Femur (tissue), 1 donor: ENCODE measurements around the gene XIRP1.
A peak's percentile ranks its signal among the peaks of the same experiment; 100 is the strongest.

ENCODE experiments used
- DNase-seq: peaks from one replicate; pipeline ENCODE4 v3.0.0-alpha.2; 2017

XIRP1 gene

DNA sequence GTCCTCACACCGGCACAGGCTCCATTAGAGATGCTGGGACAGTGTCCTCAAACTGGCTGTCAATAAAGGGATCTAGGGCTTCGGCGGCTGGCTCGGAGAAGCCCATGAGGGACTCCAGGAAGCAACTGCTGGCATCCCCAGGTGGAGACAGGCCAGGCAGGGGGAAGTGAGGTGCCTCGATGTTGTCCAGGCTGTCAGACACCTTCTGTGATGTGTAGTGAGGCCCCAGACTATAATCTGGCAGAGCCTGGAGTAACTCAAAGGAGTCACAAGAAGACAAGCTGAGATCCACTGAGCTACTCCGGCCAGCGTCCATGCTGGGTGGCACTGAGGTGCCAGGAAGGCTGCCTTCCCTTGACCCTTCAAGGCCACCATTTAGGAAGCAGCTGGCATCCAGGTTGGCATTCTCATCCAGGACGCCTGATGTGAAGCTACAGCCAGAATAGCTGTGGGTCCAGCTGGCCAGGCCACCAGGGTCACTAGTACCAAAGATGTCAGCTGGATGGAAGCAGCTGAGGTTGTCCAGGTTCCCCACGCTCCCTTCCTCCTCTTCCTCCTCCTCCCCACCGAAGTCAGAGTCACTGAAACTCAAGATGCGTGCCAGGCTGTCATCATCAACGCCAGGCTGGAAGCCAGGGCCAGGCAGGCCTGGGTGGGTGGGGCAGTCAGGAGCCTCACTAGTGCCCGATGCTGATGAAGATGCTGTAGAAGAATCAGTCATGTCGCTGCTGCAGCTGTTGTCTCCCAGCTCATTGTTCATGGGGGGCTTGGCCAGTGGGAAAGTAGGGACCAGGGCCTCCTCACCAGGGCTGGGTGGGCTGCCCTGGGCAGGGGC, 49.1 kb downstream of the XIRP1 start:
- DNase-seq, result no peak

DNA sequence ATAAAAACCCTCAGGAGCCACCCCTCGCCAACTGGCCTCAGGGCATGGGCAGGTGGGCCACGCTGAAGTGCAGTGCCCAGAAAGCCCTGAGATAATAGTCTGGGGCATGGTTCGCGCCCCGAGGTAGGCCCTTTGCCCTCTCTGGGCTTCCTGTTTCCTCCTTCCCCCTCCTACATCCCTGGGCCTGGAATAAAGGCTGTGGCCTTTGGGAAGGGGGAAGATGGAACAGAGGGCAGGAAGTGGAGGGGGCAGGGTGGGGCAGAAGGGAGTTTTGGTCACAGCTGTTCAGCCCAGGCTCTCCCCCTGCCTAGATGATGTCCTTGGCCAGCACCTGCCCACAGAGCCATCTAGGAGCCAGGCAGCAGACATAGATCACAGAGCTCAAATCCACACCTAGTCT, 50.3 kb downstream of the XIRP1 start:
- DNase-seq, result no peak

DNA sequence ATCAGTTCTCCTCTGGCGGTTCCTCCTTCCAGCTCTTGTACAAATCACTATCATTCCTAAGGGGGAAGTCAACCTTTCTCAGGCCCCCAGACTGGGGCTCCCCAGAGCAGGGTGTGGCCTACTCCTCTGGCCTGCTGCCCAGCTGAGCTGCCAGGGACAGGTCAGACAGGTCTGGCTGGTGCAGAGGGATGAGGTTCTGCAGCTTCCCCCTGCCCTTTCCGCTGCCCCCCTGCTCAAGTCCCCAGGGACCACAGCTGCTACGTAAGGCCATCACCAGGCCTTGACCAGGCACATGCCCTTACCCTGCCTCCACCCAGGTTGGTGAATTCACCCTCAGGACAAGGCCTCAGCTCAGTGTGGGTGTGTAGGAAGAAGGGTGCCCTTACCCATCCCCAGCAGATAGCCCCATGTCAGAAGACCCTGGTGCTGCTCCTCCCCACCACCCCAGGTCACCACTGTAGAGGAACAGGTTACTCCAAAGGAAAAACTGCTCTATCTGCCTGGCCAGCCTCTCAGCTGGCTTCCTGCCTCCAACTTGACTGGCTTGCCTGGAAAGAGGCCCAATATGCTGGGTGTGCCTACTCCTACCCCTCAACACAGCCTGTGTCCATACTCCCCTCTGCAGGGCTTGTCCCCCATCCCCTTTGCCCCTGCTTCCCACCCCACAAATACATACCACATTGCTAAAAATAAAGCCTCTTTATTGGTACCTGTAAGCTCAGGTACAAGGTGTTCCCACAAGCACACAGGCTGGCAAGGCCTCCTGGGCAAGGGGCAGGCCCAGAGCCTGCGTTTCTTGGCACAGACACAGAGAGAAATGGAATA, 51.0 kb downstream of the XIRP1 start:
- peak; percentile 64 for DNase-seq

DNA sequence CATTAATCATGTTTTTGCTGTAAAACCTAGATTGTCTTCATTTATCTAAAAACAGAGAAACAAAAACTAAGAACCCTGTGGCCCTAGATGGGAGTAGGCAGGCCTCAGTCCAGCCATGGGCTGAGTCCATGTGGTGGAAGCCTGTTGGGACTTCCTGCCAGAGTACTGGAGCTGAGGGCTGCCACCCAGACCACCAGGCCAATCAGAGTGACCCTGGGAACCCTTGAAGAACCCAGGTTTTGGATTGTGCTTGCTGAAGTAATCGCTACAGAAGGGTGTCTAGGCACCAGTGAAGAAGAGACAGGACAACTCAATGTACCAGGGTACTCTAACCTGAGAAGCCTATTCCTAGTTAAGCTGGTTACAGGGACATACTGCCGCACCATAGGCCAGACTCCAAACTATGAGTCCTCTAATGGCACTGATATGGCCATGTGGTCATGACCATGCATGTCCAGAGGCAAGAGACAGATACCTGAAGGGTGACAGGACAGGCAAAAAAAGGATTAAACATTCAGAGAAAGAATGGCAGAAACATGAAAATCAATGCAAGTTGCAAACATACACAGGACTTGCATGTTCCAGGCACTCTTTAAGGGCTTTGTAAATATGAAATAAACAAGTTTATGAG, 51.9 kb downstream of the XIRP1 start:
- no peak for DNase-seq

DNA sequence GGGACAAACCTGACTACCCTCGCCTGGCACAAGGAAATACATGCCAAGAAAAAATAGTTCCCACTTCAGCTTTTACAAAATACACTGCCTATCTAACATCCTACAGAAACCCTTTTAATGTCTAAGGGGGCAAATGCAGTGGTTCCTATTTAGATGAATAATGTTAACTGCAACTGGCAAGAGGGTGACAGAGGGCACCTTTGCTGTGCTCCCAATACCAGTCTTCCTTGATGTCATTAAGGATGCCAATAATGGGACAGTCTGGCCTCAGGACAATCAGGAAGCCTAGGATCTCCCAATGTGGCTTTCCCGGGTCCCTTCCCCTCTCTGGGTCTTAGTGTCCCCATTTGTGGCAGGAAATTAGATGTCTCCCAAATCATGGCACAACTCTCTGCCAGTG, 53.0 kb downstream of the XIRP1 start:
- no peak for DNase-seq

DNA sequence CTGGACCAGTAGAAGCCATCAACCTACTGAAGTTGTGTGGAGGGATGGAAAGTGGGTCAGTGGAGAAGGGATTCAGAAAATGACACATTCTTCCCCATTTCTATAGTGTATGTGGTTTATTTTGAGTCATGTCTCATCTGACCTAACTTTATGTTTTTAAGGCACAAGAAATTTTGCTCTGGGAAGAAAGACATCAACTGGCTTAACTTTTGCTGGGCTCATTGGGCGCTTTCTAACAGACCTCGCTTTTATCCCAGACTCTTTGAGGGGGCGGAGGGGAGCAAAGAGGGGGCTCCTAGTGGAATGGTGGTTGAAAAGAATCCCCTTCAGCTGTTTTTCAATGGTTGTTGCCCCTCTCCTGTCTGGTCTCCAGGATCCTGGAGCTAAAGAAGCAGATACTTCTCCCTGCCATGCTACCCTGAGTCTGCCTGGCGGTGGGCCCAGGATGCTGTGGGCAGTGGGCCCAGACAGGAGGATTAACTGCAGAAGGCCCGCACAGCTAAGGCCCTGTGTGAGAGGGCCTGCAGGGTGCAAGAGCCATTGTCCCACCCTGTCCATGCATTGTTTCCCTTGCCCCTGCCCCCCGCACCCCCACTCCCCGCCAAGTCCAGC, 53.5 kb downstream of the XIRP1 start:
- DNase-seq, result peak; percentile 85

DNA sequence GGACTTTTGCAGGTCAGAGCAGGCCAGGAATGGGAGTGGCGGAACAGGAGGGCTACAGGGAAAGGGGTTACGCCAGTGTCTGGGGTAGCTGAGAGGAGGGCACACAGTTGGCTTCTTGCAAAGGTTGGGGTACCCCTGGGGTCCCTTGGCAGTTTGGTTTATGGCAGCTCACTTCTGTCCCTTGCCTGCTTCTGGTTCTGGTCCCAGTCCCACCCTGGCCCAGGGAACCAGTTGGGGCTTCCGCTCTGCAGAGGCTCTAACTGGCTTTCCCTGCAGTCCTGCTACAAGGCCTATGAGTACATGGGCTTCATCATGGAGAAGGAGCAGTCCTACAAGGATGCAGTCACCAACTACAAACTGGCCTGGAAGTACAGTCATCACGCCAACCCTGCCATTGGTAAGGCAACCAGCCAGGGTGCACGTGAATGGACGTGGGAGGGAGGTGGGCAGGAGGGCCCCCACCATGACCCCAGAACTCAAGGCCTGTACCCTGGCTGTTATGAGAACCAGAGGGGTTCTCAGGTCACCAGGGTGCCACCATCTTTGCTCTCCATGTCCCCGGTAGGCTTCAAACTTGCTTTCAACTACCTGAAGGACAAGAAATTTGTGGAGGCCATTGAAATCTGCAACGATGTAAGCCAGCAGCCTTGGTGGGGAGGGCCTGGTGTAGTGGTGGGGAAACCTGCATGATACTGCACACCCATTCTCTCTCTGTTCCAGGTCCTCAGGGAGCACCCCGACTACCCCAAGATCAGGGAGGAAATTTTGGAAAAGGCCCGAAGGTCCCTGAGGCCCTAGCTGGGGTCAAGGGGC, 54.2 kb downstream of the XIRP1 start:
- DNase-seq, result no peak

DNA sequence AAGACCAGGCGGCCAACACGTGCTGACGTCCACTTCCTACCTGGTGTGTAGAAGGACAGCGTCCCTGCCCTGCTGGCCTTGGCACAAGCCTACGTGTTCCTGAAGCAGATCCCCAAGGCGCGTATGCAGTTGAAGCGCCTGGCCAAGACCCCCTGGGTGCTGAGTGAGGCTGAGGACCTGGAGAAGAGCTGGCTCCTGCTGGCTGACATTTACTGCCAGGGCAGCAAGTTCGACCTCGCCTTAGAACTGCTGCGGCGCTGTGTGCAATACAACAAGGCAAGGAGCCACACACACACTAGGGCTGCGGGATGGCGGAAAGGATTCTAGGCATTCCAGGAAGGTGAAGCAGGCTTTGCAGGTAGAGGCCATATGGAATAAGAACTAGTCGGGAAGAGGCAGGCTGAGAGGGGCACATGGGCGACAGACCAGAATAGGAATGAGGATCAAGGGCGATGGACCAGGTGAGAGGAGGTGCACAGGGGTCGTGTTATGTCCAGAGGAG, 54.9 kb downstream of the XIRP1 start:
- DNase-seq, result no peak

DNA sequence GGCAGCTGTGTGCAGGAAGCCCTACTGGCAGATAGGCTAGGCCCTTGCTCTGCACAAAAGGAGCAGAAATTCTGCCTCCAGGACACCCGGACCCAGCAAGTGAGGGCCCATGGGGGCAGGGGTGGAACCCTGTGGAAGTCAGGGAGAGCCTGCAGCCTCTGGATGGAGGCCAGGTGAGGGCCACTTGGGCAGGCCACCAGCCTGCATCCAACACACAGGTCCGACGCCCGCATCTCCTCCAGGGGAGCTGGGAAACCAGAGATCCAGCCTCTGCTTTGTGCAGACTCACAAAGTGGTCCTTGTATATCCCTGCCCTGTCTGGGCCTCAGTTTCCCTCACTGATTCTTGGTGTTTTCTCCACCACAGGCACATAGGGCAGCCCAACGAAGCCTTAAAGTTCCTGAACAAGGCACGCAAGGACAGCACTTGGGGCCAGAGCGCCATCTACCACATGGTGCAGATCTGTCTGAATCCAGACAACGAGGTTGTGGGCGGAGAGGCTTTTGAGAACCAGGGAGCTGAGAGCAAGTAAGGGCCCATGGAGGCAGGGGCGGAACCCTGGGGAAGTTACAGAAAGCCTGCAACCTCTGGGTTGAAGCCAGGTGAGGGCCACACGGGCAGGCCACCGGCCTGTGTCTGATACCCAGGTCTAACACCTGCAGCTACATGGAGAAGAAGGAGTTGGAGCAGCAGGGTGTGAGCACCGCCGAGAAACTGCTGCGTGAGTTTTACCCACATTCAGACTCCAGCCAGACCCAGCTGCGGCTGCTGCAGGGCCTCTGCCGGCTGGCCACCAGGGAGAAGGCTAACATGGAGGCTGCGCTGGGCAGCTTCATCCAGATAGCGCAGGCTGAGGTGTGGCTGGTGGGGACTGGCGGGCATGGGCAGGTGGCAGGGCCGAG, 55.6 kb downstream of the XIRP1 start:
- DNase-seq, result no peak

DNA sequence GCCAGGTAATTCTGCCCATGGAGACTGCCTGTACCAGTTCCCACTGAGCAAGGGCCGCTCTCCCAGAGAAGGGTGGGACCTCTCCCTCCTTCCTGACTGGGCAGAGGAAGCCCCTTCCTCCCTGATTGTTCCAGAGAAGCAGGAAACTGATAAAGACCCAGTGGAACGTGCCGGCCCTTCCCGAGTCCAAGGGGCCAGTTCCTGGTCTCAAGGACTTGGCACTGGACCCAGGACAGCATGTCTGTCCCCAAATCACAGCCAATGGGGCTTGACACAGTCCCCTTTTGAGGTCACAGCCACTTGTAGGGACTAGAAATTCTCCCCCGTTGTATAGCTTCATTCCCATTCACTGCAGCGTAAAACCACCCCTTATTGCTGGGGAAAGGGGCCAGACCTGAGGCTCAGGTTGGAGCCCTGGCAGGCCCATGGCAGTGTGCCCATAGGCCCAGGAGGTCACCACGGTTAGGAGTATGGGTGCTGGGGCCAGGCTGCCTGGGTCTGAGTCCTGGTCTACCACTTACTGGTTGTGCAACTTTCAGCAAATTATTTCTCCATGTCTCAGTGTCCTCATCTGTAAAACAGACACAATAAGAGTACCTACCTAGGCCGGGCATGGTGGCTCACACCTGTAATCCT, 57.1 kb downstream of the XIRP1 start:
- DNase-seq, result no peak

DNA sequence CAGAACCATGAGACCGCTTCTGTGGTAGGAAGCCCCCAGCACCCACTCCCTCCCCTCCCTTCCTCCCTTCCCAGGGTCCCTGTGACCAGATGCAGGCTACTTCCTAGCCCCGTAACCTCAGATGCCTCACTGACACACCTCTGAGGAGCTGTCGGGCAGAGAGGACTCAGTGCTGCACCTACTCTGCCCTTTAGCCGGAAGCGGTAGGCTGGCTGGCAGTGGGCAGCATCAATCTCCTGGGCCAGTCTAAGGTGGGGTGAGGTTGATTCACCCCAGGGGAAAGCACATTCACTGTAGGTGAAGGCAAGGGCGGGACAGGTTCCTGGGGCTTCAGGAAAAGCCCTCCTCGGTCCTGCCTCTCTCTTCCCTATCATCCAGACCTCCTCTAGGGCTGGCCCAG, 58.1 kb downstream of the XIRP1 start:
- DNase-seq, result no peak

DNA sequence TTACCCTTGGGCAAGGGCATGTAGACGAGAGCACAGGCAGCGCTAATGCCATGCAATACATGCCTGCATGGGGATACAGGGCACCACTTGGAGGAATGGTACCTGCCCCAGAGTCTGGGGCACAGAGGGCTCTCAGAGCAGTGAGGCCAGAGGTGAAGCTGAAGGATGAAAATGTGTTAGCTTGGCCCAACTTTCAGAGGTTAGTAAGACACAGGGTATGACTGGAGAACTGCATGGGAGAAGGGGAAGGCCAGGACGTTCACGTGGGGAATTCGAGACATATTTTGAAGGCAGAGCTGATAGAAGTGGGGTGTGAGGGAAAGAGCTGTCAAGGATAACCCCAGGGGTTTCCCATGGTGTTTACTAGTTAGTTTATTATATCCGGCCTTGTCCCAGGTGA, 58.6 kb downstream of the XIRP1 start:
- no peak for DNase-seq
